KBM-7 (cell line): Measurements from ENCODE around the gene DYNC1I1.
"Not testable (repeated sequence)": the region's sequence is repeated elsewhere in the genome, so short reads cannot be mapped to it uniquely, and the experiment has no call there.

Experiments
- DNase-seq: peaks from one replicate; pipeline ENCODE4 v3.0.0-alpha.2; 2015
- in situ Hi-C: fragments of 300-500 bp; cut with MboI; formaldehyde crosslinking; loops from 2 replicates; pipeline ENCODE4 v1.14.3; 2020; ENCODE audit warnings: low sequenced_read_pairs, low pct_unique_long_range_greater_than_20kb, mixed read lengths

The DYNC1I1 gene

GRCh38 chr7:95925971-95926370 lies 153.6 kb downstream of the DYNC1I1 start:
- DNase-seq, result no peak
- in situ Hi-C loops, result no loop called here

- DNase-seq, result no peak
- in situ Hi-C loops, result no loop called here
These were observed 155.4 kb downstream of the DYNC1I1 start for GRCh38 chr7:95927756-95928155.

DNA sequence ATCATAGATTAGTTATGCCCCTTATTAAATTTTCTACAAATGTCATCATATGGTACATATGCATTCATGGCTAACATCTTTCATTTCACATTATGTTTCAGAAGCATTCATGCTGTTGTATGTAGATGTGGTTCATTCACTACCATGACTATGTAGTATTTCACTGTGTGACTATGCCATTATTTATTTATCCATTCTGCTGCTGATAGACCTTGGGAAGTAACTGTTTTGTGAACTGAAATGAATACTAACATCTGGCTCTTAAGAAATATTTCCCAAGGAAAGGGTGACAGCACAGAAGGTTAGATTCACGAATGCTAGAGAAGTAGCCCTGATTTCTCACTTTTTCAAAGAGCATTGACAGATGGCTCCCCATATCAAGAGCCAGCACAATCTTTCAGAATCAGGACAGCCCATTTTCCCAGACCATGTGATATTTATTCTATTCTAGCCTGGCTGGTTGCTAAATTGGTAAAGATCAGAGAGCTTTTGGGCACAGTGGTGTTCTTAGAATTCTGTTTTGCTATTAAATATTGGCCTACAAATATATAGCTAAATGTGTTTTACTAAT lies 157.4 kb downstream of the DYNC1I1 start:
- no peak for DNase-seq
- in situ Hi-C loops, result no loop called here

DNA sequence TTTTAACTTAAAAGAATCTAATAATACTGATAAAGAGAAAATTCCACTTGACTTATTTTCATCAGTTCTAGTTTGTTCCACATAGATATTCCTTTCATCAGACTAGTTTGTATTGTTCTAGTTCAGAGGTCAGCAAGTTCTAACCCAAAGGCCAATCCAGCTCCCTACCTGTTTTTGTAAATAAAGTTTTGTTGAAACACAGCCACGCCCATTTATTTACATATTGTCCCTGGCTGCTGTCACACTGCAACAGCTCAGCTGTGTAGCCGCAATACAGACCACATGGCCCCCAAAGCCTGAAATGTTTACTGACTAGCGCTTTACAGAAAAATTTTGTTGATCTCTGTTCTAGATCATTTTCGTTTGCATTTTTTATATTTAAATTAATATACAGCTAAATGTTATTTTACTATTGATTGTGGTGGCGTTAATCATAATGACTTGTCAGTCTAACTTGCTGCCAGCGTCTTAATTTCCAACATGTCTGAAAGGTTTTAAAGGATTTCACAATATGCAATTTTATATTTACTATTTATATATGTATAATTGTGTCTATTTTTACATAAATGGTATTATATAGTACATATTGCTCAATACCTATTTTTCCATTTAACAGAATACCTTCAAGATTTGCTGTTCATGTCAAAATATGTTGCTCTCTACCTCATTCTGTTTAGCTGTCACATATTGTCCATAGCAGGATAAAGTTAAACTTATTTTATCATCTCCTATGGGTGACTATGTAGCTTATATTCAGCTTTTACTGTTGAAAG lies 159.3 kb downstream of the DYNC1I1 start:
- in situ Hi-C loops, result no loop called here
- DNase-seq, result no peak

- DNase-seq, result no peak
- in situ Hi-C loops, result no loop called here
These were observed 161.3 kb downstream of the DYNC1I1 start for GRCh38 chr7:95933618-95934017.

- in situ Hi-C loops, DNase-seq: not testable (repeated sequence)
These were observed 172.5 kb downstream of the DYNC1I1 start for GRCh38 chr7:95944867-95945266.

- in situ Hi-C loops, result no loop called here
- no peak for DNase-seq
These were observed 178.3 kb downstream of the DYNC1I1 start for GRCh38 chr7:95950698-95951097.

GRCh38 chr7:95951531-95951930 lies 179.2 kb downstream of the DYNC1I1 start:
- in situ Hi-C loops, result no loop called here
- no peak for DNase-seq

- no peak for DNase-seq
- in situ Hi-C loops, result no loop called here
These were observed 179.8 kb downstream of the DYNC1I1 start for GRCh38 chr7:95951997-95952795.

DNA sequence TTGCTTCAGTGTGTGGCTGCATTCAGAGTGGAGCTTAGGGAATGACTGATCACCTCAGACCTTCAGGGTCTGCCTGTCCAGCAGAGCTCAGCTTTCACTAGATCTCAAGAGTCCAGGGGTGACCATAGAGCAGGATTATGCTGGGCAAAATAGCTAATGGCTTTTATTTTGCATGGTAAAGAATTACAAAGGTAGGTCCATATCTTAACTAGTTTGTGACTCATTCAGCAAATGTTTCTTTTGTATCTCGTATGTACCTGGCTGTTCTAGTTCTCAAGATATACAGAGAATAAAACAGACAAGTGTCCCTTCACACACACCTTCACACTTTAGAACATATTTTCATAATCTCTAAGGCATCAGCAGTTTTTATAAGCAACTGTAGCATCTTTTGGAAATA lies 180.5 kb downstream of the DYNC1I1 start:
- in situ Hi-C loops, result no loop called here
- DNase-seq, result no peak

DNA sequence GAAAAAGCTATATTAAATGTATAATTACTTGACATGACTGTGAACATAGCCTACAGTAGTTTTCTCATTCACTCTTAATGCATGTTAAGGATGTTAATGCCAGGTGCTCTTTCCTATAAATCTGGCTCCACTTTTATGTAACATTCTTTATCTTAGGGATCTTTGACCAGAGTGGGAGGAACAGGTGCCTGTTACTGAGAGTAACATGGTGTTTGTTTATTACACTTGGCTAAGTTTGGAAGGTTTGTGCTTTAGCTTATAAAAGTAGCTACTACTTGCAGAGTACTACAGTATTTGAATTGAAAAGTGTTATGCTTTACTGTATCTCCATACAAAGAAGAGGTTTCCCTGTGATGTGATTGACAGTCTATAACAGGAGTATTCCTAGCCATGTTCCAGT lies 183.4 kb downstream of the DYNC1I1 start:
- DNase-seq, result no peak
- in situ Hi-C loops, result no loop called here

- no peak for DNase-seq
- in situ Hi-C loops, result no loop called here
These were observed 185.2 kb downstream of the DYNC1I1 start for GRCh38 chr7:95957510-95957909.

DNA sequence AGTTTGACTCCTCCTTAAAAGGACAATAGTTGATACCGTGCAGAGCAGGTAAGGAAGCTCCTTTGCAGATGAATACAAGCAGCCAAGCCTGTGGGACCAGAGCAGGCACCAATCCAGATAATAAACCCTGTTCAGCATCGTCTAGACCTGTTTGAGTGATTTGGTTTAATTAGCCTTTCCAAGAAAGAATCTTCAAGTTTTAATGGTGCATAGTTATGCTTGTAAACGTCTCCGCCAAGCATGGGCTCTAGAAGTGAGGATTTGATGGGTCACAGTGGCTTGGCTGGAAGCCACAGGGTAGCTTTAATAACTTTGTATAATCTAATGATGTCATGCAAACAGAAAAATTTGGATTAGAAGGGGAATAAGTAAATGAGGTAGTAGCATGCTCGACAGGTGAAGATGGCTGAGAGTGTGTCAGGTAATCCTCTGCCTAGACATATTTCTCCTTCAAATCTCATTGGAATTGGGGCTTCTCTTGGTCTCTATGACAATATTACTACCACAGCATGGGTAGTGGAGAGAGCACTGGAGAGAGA lies 188.4 kb downstream of the DYNC1I1 start:
- in situ Hi-C loops, result no loop called here
- no peak for DNase-seq

DNA sequence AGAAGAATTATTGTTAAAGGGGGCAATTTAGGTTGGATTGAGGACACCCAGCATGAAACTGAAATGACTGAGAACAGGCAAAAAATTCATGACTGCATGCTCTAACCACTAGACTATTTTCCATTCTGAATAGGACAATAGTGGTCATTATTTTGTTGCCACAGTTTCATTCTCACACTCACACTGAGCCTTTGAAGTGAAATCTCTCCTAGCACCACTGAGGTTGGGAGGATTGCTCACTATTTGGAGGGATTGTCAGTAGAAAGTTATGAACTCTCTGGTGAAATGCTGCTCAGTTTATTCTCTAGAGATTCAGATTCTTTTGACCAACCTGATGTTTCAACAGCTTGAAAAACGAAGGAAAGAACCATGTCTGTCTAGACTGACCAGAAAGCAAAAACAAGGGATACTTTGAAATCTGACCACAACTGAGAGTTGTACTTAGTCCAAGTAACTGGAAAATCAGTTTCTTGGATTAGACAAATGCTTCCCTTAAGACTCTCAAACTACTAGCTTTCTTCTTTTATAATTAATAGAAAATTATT lies 191.2 kb downstream of the DYNC1I1 start:
- in situ Hi-C loops, result no loop called here
- DNase-seq, result no peak

- DNase-seq, result no peak
- in situ Hi-C loops, result no loop called here
These were observed 199.4 kb downstream of the DYNC1I1 start for GRCh38 chr7:95971716-95972115.

DNA sequence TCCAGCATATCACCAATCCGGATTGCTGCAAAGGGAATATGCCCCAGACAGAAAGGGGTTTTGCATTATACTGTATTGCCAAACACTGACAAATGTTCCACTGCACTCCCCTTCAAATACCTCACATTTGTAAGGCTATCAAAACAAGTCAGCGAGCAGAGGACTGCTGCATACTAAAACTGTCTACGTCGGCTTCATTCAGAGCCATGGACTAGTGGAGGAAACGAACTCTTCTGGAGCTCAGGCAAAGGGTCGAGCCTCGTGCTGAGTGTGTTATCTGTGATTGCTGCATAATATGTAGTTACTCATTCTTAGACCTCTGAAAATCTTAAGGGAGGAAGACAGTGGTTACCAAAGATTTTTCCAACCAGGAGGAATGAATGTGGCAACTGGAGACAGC lies 200.2 kb downstream of the DYNC1I1 start:
- no peak for DNase-seq
- in situ Hi-C loops, result no loop called here

DNA sequence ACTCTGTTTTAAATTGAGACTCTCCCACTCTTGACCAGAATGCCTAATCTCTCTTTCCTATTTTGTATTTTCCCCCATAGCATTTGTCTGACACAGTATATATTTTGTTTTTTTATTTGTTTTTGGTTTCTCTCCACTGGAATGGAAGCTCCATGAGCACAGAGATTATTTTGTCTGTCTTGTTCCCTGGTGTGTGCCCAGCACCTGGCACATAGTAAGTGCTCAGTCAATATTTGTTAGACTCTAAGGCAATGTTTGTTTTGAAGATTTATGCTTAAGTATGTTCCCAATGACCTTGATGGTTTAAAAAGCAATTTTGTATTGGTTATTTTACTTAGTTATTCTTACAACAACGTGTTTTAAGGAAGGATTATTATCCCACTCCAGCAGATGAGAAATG lies 201.8 kb downstream of the DYNC1I1 start:
- no peak for DNase-seq
- in situ Hi-C loops, result no loop called here

- in situ Hi-C loops, result no loop called here
- DNase-seq, result no peak
These were observed 204.2 kb downstream of the DYNC1I1 start for GRCh38 chr7:95976369-95977060.

- in situ Hi-C loops, result no loop called here
- no peak for DNase-seq
These were observed 205.6 kb downstream of the DYNC1I1 start for GRCh38 chr7:95977994-95978393.
